HG02798 (cell line): Measurements from ENCODE around the gene HBQ1.
"Not testable (repeated sequence)": the region's sequence is repeated elsewhere in the genome, so short reads cannot be mapped to it uniquely, and the experiment has no call there.

Experiments used
- ATAC-seq: cut with Tn5 transposase; IDR thresholded peaks from one replicate; pipeline ENCODE4 v1.9.1; 2021; ENCODE audit warnings: mild to moderate bottlenecking; ENCODE audit not compliant: unreplicated experiment, poor library complexity

Gene HBQ1

DNA sequence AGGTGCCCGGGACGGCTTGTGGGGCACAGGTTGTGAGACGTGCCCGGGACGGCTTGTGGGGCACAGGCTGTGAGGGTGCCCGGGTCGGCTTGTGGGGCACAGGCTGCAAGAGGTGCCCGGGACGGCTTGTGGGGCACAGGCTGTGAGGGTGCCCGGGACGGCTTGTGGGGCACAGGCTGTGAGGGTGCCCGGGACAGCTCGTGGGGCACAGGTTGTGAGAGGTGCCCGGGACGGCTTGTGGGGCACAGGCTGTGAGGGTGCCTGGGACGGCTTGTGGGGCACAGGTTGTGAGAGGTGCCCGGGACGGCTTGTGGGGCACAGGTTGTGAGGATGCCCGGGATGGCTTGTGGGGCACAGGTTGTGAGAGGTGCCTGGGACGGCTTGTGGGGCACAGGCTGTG is 20.0 kb upstream of the HBQ1 start:
- ATAC-seq: not testable (repeated sequence)

DNA sequence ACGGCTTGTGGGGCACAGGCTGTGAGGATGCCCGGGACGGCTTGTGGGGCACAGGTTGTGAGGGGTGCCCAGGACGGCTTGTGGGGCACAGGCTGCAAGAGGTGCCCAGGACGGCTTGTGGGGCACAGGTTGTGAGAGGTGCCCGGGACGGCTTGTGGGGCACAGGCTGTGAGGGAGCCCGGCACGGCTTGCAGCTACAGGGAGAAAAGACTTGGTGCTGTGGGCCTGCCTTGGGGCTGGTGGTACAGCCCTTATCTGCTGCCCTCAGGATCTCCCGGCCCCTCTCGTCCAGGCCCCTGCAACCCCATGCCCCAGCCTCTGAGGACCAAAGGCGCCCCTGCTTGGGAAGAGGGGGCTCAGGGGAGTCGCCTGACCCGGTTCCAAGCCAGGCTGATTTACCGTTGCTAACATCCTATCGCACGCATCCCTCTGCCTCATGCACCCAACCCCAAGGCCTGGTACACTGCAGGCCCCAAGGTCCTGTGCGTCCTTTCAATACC is 19.5 kb upstream of the HBQ1 start:
- ATAC-seq: no peak

DNA sequence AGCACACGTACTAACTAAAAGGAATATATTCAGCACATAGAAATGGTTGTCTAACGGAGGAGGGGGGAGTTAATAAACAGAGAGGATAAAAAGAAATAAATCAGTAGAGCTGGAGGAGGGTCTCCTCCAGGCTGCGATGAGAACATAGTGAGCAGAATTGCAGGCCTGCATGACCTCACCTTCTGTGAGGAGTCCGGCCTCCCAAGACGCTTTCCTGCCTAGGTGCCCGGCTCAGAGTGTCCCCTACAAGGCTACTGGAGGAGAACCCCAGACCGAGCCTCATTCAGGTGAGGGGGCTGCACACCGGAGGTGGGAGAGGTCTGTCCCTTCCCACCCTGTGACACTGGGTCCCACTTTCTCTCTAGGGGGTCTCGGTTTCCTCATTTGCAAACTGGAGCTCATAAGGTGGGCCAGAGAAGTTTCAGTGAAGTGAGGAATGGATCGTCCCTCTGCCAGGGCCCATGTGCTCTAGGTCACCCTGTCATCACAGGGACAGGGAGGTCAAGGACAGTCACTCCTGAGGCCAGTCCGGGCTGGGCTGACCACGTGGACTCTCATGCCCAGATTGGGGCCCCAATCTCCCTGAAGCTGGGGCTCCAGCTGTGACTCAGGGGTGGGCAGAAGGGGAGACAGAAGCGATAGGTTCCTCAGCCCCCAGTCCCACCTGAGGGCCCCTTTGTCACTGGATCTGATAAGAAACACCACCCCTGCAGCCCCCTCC is 17.8 kb upstream of the HBQ1 start:
- ATAC-seq: no peak

DNA sequence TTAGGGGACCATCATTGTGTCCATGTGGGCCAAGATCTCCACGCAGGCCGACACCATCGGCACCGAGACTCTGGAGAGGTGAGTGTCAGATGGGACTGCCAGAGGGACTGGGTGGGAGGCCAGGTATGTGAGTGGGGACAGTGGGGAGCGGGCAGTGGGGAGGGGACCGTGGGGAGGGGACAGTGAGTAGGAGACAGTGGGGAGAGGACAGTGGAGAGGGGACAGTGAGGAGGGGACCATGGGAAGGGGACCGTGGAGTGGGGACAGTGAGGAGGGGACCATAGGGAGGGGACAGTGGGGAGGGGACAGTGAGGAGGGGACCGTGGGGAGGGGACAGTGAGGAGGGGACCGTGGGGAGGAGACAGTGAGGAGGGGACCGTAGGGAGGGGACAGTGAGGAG is 17.1 kb upstream of the HBQ1 start:
- ATAC-seq: not testable (repeated sequence)

DNA sequence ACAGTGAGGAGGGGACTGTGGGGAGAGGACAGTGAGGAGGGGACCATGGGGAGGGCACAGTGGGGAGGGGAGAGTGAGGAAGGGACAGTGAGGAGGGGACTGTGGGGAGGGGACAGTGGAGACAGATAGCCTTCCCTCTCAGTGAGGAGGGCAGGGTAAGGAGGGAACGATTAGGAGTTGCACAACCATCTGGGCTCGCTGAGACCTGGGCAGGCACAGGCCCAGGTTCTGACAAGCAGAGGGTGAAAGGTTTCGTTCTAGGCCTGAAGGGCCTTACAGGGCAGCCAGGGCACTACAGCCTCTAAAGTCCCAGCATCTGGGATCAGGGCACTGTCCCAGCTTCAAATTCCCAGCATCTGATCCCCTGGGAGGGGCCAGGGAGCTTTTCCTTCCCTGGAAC is 16.6 kb upstream of the HBQ1 start:
- ATAC-seq: not testable (repeated sequence)

DNA sequence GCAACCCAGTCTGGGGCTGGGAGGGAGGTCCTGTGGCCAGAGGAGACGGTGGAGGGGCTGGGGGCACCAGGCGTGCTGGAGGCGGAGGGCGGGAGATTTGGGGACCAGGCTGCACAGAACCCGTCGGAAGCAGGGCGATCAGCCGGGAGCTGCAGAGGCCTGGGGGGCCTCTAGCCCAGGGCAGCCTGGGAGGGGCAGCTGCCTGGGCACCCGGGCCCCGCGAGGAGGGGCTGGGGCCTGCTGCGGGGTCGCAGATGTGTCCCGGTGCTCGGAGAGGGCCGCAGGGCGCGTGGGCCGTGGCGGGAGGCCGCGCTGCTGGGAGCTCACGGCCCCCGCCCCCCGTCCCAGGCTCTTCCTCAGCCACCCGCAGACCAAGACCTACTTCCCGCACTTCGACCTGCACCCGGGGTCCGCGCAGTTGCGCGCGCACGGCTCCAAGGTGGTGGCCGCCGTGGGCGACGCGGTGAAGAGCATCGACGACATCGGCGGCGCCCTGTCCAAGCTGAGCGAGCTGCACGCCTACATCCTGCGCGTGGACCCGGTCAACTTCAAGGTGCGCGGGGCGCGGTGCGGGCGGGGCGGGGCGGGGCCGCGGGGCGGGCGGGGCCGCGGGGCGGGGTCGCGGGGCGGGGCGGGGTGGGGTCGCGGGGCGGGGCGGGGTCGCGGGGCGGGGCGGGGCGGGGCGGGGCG is 16.0 kb upstream of the HBQ1 start:
- ATAC-seq: not testable (repeated sequence)

DNA sequence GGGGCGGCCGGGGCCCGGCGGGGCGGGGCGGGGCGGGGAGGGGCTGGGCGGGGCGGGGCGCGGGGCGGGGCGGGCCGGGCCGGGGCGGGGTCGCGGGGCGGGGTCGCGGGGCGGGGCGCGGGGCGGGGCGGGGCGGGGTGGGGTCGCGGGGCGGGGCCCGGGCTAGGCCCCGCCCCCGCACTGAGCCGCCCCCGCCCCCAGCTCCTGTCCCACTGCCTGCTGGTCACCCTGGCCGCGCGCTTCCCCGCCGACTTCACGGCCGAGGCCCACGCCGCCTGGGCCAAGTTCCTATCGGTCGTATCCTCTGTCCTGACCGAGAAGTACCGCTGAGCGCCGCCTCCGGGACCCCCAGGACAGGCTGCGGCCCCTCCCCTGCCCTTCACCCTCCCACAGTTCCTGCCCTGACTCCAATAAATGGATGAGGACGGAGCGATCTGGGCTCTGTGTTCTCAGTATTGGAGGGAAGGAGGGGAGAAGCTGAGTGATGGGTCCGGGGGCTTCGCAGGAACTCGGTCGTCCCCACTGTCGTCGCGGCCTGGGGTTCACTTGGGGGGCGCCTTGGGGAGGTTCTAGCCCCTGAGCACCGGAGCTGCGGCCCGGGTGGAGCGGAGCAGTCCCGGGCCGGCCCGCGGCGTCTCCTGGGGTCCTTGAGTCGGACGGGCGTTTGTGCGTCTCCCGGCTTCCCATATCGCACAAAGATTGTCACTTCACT is 15.3 kb upstream of the HBQ1 start:
- no peak for ATAC-seq

DNA sequence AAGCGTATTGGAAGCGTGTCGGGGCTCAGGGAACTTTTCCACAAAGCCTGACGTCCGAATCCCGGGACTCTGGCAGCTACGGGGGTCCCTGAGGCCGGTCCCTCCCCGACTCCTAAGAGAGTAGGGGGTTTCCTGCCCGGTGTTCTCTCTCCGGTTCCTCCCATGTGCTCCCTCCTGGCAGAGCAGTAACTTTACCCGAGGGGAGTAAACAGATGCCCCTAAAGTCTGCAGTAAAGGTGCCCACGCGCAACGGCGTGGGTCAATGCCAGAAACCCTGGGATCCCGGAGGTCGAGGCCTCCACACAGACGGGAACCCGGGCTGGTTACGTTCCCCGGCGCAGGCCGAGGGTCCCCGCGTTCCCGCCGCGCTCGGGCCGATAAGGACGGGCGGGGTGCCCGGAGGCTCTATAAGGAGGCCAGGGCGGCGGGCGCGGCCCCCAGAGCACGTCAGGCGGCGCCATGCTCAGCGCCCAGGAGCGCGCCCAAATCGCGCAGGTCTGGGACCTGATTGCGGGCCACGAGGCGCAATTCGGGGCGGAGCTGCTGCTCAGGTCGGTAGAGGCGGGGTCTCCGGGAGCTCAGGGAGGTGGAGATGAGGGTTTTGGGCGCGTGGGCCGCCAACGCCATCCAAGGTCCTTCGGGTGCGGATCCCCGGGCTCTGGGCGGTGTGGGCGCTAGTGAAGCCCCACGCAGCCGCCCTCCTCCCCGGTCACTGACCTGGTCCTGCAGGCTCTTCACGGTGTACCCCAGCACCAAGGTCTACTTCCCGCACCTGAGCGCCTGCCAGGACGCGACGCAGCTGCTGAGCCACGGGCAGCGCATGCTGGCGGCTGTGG is 14.5 kb upstream of the HBQ1 start, which contains the start of gene HBM:
HBM (plus strand) TSS at position 440 of the 836 bp plus-strand sequence; CDS start at position 460, 20 bp downstream.
- no peak for ATAC-seq

DNA sequence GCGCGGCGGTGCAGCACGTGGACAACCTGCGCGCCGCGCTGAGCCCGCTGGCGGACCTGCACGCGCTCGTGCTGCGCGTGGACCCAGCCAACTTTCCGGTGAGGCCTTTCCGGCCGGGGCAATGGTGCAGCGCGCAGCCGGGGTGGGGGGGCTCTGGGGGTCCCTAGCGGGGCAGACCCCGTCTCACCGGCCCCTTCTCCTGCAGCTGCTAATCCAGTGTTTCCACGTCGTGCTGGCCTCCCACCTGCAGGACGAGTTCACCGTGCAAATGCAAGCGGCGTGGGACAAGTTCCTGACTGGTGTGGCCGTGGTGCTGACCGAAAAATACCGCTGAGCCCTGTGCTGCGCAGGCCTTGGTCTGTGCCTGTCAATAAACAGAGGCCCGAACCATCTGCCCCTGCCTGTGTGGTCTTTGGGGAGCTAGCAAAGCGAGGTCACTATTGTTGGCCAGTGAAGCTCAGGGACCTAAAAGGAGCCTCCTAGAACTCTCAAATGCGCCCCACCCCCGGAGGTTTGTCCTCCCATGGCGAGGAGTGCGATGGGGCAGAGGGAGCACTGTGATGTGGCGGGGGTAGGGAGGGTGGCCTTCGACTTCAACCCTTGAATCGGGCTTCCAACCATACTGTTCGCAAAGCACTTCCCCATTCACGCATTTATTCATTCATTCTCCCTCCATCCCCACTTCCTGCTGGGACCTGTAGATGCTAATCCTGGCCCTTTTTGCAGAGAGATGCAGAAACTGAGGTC is 13.7 kb upstream of the HBQ1 start:
- no peak for ATAC-seq

DNA sequence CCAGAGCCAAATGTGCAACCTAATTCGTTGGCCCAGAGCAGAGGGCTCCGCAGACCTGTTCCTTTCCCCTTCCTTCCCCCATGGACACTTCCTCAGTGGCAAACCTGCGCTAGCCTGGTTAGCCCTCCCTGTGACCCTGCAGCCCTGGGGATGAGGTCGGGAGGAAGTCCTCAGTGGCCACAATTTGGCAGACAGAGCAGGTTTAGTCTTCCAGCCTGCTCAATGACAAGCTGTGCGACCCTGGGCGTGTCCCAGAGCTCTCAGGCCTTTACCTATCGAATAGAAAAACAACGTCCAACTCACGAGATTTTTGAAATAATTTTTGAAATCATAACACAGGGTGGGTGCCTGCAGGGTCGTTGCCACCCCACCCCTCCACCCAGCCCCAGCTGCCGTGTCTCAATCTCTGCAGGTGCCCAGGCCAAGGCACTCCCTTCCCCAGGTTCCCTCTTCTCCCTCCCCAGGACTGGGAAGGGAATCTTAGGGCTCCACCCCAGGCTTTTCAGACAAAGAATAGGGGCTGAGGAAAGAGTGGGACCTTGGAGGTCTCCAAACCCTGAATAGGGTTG is 13.1 kb upstream of the HBQ1 start:
- no peak for ATAC-seq

DNA sequence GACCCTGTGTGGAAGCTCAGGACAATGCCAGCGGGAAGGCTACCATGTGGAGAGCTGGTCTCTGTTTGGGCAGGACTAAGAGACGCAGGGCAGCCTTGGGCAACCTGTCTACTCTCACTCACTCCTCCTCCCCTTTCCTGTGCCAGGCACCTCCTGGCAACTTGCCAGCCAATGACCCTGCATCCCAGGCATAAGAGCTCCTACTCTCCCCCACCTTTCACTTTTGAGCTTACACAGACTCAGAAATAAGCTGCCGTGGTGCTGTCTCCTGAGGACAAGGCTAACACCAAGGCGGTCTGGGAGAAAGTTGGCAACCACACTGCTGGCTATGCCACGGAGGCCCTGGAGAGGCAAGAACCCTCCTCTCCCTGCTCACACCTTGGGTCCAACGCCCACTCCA is 11.8 kb upstream of the HBQ1 start:
- no peak for ATAC-seq

DNA sequence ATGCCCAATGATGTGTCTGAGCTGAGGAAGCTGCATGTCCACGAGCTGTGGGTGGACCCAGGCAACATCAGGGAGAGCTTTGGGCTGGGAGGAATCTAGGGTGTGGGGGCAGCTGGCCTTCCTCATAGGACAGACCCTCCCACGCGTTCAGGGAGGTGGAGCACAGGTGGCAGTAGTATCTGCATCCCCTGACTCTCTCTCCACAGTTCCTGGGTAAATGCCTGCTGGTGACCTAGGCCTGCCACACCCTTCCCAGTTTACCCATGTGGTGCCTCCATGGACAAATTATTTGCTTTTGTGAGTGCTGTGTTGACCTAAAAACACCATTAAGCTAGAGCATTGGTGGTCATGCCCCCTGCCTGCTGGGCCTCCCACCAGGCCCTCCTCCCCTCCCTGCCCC is 11.2 kb upstream of the HBQ1 start:
- ATAC-seq: no peak

DNA sequence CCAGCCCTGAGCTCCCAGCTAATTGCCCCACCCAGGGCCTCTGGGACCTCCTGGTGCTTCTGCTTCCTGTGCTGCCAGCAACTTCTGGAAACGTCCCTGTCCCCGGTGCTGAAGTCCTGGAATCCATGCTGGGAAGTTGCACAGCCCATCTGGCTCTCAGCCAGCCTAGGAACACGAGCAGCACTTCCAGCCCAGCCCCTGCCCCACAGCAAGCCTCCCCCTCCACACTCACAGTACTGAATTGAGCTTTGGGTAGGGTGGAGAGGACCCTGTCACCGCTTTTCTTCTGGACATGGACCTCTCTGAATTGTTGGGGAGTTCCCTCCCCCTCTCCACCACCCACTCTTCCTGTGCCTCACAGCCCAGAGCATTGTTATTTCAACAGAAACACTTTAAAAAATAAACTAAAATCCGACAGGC is 10.2 kb upstream of the HBQ1 start:
- ATAC-seq: not testable (repeated sequence)

DNA sequence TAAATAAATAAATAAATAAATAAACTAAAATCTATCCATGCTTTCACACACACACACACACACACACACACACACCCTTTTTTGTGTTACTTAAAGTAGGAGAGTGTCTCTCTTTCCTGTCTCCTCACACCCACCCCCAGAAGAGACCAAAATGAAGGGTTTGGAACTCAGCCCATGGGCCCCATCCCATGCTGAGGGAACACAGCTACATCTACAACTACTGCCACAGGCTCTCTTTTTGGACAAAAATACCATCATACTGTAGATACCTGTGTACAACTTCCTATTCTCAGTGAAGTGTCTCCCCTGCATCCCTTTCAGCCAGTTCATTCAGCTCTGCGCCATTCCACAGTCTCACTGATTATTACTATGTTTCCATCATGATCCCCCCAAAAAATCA is 9.5 kb upstream of the HBQ1 start:
- ATAC-seq: no peak

DNA sequence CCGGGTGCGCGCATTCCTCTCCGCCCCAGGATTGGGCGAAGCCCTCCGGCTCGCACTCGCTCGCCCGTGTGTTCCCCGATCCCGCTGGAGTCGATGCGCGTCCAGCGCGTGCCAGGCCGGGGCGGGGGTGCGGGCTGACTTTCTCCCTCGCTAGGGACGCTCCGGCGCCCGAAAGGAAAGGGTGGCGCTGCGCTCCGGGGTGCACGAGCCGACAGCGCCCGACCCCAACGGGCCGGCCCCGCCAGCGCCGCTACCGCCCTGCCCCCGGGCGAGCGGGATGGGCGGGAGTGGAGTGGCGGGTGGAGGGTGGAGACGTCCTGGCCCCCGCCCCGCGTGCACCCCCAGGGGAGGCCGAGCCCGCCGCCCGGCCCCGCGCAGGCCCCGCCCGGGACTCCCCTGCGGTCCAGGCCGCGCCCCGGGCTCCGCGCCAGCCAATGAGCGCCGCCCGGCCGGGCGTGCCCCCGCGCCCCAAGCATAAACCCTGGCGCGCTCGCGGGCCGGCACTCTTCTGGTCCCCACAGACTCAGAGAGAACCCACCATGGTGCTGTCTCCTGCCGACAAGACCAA is 7.8 kb upstream of the HBQ1 start, which contains the start of gene HBA2:
HBA2 (plus strand) TSS at position 503 of the 568 bp plus-strand sequence; CDS start at position 540, 37 bp downstream.
- ATAC-seq: not testable (repeated sequence)

DNA sequence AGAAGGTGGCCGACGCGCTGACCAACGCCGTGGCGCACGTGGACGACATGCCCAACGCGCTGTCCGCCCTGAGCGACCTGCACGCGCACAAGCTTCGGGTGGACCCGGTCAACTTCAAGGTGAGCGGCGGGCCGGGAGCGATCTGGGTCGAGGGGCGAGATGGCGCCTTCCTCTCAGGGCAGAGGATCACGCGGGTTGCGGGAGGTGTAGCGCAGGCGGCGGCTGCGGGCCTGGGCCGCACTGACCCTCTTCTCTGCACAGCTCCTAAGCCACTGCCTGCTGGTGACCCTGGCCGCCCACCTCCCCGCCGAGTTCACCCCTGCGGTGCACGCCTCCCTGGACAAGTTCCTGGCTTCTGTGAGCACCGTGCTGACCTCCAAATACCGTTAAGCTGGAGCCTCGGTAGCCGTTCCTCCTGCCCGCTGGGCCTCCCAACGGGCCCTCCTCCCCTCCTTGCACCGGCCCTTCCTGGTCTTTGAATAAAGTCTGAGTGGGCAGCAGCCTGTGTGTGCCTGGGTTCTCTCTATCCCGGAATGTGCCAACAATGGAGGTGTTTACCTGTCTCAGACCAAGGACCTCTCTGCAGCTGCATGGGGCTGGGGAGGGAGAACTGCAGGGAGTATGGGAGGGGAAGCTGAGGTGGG is 6.9 kb upstream of the HBQ1 start:
- not testable (repeated sequence) for ATAC-seq

DNA sequence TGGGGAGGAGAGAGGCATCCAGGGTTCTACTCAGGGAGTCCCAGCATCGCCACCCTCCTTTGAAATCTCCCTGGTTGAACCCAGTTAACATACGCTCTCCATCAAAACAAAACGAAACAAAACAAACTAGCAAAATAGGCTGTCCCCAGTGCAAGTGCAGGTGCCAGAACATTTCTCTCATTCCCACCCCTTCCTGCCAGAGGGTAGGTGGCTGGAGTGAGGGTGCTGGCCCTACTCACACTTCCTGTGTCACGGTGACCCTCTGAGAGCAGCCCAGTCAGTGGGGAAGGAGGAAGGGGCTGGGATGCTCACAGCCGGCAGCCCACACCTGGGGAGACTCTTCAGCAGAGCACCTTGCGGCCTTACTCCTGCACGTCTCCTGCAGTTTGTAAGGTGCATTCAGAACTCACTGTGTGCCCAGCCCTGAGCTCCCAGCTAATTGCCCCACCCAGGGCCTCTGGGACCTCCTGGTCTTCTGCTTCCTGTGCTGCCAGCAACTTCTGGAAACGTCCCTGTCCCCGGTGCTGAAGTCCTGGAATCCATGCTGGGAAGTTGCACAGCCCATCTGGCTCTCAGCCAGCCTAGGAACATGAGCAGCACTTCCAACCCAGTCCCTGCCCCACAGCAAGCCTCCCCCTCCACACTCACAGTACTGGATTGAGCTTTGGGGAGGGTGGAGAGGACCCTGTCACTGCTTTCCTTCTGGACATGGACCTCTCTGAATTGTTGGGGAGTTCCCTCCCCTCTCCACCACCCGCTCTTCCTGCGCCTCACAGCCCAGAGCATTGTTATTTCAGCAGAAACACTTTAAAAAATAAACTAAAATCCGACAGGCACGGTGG is 6.1 kb upstream of the HBQ1 start:
- not testable (repeated sequence) for ATAC-seq
